Measurements from ENCODE around the gene KLHL22. TPM values are rescaled to one million over a fixed set of nuclear protein-coding genes. Genes with fewer than 3 reads are reported as not detected.

Gene KLHL22
- total and polyA plus RNA-seq, 2 of the 8 experiments (the other 6 are each of a cell fraction or from before 2014, with no cell fraction given) = 9.4 to 16.2 TPM

DNA sequence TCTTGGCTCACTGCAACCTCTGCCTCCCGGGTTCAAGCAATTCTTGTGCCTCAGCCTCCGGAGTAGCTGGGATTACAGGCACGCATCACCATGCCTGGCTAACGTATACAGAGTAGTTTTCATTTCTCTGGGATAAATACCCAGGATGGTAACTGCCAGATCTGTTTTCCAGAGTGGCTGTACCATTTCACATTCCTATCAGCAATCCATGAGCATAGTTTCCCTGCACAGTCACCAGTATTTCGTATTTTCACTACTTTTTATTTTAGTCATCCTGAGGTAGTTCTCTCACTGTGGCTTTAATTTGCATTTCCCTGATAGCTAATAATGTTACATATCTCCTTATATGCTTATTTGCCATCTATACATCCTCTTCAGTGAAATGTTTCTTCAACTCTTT is 47.0 kb downstream of the KLHL22 start:
- Histone ChIP-seq H3K9me3 (ENCODE audit: insufficient read depth in 2 of 2, low read depth in 1 of 2, low read length in 1 of 2) (no peaks in the 10 kb centered on the region), H3K18ac (ENCODE audit: extremely low read depth, low read length) (no peak overlapping the region), H2AFZ (ENCODE audit: low read length) (no peak overlapping the region), H3K79me2 (ENCODE audit: control insufficient read depth in 1 of 2, insufficient read depth in 2 of 2, low read length in 2 of 2) (no peaks in the 10 kb centered on the region), H4K91ac (replicated peaks; ENCODE audit: insufficient read length, low read length) (no peak overlapping the region), H3K56ac (replicated peaks; ENCODE audit: insufficient read length, low read depth, low read length) (no peak overlapping the region), H3K4ac (replicated peaks; ENCODE audit: insufficient read length, low read depth, low read length) (no peak overlapping the region), H3K23me2 (ENCODE audit: low read depth, low read length) (no peaks in the 10 kb centered on the region; the same call in 1 of the 2 replicates), H3K14ac (ENCODE audit: insufficient read length) (no peak overlapping the region), H3K4me2 (ENCODE audit: insufficient read depth in 1 of 2, low read depth in 2 of 2, low read length in 2 of 2) (no peak overlapping the region), H4K20me1 (replicated peaks in 1 of 2; ENCODE audit: control insufficient read depth in 1 of 2, insufficient read depth in 2 of 2, low read length in 2 of 2) (no peaks in the 10 kb centered on the region), H3K36me3 (ENCODE audit: control insufficient read depth in 2 of 4, insufficient read depth in 4 of 4, low read length in 3 of 4) (no peaks in the 10 kb centered on the region), H2BK12ac (ENCODE audit: low read depth, low read length) (no peak overlapping the region), H2BK15ac (ENCODE audit: low read length) (no peak overlapping the region), H3K27ac (ENCODE audit: low read depth, low read length) (no peak overlapping the region), H2BK120ac (replicated peaks; ENCODE audit: low read depth, low read length) (no peak overlapping the region), H2AK5ac (ENCODE audit: low read depth, low read length) (no peak overlapping the region), H3K23ac (ENCODE audit: insufficient read length) (no peak overlapping the region), H4K8ac (ENCODE audit: extremely low read depth, insufficient read depth, low read length) (no peak overlapping the region), H4K5ac (ENCODE audit: insufficient read length, low read depth, low read length) (no peak overlapping the region), H3K9ac (replicated peaks in 1 of 4; ENCODE audit: extremely low read depth in 1 of 4, low read depth in 3 of 4, low read length in 3 of 4) (no peak overlapping the region), H3K27me3 (replicated peaks in 1 of 4; ENCODE audit: control insufficient read depth in 3 of 4, extremely low read depth in 1 of 4, insufficient read depth in 3 of 4, low read length in 3 of 4) (no peaks in the 10 kb centered on the region), H3K79me1 (ENCODE audit: low read depth, low read length) (no peaks in the 10 kb centered on the region), H2BK20ac (ENCODE audit: low read length) (no peak overlapping the region), H3K4me3 (ENCODE audit: extremely low read depth in 1 of 4, insufficient read depth in 2 of 4, low read depth in 3 of 4, low read length in 4 of 4) (no peak overlapping the region), H2BK5ac (ENCODE audit: low read depth, low read length) (no peak overlapping the region), H3K4me1 (replicated peaks in 1 of 4; ENCODE audit: control insufficient read depth in 3 of 4, insufficient read depth in 4 of 4, low read length in 3 of 4) (no peaks in the 10 kb centered on the region)
- TF ChIP-seq MAFK (IDR thresholded peaks at IDR 0.05; ENCODE audit: low read depth, low read length) (no peak), BACH1 (IDR thresholded peaks at IDR 0.05; ENCODE audit: low read length) (no peak), SRF (IDR thresholded peaks at IDR 0.05; ENCODE audit: low read depth, low read length) (no peak), KDM5A (IDR thresholded peaks at IDR 0.05; ENCODE audit: low read length) (no peak), NANOG (IDR thresholded peaks at IDR 0.05; ENCODE audit: insufficient read depth, low read depth, low read length, poor library complexity, severe bottlenecking) (no peak), HDAC2 (IDR thresholded peaks at IDR 0.05; ENCODE audit: borderline replicate concordance in 1 of 2, low read depth in 2 of 2, low read length in 2 of 2) (no peak), CHD1 (IDR thresholded peaks at IDR 0.05; ENCODE audit: low read depth, low read length) (no peak), BCL11A (IDR thresholded peaks at IDR 0.05; ENCODE audit: low read depth in 2 of 2, low read length in 2 of 2) (no peak), SP4 (IDR thresholded peaks at IDR 0.05; ENCODE audit: low read length) (no peak), SP1 (IDR thresholded peaks at IDR 0.05; ENCODE audit: low read depth, low read length) (no peak), KDM1A (IDR thresholded peaks at IDR 0.05; ENCODE audit: borderline replicate concordance, low read length) (no peak), KDM4A (IDR thresholded peaks at IDR 0.05; ENCODE audit: low read depth, low read length, severe bottlenecking) (no peak)
- TF ChIP-seq, protein P1, sequence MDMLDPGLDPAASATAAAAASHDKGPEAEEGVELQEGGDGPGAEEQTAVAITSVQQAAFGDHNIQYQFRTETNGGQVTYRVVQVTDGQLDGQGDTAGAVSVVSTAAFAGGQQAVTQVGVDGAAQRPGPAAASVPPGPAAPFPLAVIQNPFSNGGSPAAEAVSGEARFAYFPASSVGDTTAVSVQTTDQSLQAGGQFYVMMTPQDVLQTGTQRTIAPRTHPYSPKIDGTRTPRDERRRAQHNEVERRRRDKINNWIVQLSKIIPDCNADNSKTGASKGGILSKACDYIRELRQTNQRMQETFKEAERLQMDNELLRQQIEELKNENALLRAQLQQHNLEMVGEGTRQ (IDR thresholded peaks at IDR 0.05; ENCODE audit: low read length) = no peak
- TF ChIP-seq, protein P2, sequence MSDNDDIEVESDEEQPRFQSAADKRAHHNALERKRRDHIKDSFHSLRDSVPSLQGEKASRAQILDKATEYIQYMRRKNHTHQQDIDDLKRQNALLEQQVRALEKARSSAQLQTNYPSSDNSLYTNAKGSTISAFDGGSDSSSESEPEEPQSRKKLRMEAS (IDR thresholded peaks at IDR 0.05) = no peak
- ChIA-PET CTCF (ENCODE audit: partially characterized antibody) (interaction anchor here (0.5 kb wide), 1 partner anchor 627 kb away, joined by 3 read pairs; no protein-coding TSS in a partner anchor), POLR2A (ENCODE audit: partially characterized antibody) (interaction anchor here (0.7 kb wide), 1 partner anchor 12 kb away, joined by 4 read pairs; no protein-coding TSS in a partner anchor)
- 94% methylated on average over 5 of the region's 5 CpGs; no CpG with 5 or more reads in 1 of the 2 experiments for WGBS, 2 experiments (ENCODE audit: extremely low coverage in 1 of 2, insufficient coverage in 1 of 2, insufficient read length in 1 of 2, insufficient replicate concordance in 2 of 2, low coverage in 1 of 2, low lambda C conversion rate in 2 of 2, missing lambda C conversion rate in 1 of 2)
- FAIRE-seq (no peak), DNase-seq (ENCODE audit: low read depth in 1 of 2, low spot score in 2 of 2) (no peak)

All from H1 (cell line).